Gastroesophageal sphincter (tissue), 4 donors: ENCODE data around the gene SRRM1. TPM values are rescaled to one million over a fixed set of nuclear protein-coding genes. Genes with fewer than 3 reads are reported as not detected.

ENCODE experiments used
- ATAC-seq: fragments of 150-250 bp; one replicate; pipeline ENCODE4 v1.9.1; 2016; ENCODE audit warnings: mild to moderate bottlenecking, moderate library complexity
- H3K27ac ChIP-seq, 4 donors: fragments of 200-600 bp; sonication (generic) in 3 of 4; 1 replicate in 3 of 4; 2 replicates in 1 of 4; pipeline ENCODE4 v1.5.1; 2016 to 2019
- H3K27me3 ChIP-seq: fragments of 200-600 bp; sonication (generic); one replicate; pipeline ENCODE4 v1.5.1; 2019
- H3K36me3 ChIP-seq, 2 donors: fragments of 200-600 bp; sonication (generic); one replicate each; pipeline ENCODE4 v1.5.1; 2019; ENCODE audit warnings: control low read depth in 1 of 2
- H3K4me1 ChIP-seq, 3 donors: fragments of 200-600 bp; sonication (generic); 1 replicate in 2 of 3; 2 replicates in 1 of 3; pipeline ENCODE4 v1.5.1; 2016 to 2019; ENCODE audit warnings: control low read depth in 2 of 3
- H3K4me3 ChIP-seq, 2 donors: fragments of 200-600 bp; sonication (generic); one replicate each; pipeline ENCODE4 v1.5.1; 2019; ENCODE audit warnings: mild to moderate bottlenecking in 1 of 2, moderate library complexity in 1 of 2
- H3K9me3 ChIP-seq, 3 donors: fragments of 200-600 bp; sonication (generic); one replicate each; pipeline ENCODE4 v1.5.1; 2017 to 2019; ENCODE audit warnings: control low read depth in 2 of 3
- EP300 ChIP-seq: sonication (generic); formaldehyde crosslinking; IDR thresholded peaks from one replicate; pipeline ENCODE4 v1.6.1; 2017; ENCODE audit warnings: antibody characterized with exemption, mild to moderate bottlenecking
- POLR2A ChIP-seq, 2 donors: fragments of 450-650 bp; IDR thresholded peaks; one replicate each; pipeline ENCODE4 v1.6.1; 2017; ENCODE audit warnings: antibody characterized with exemption in 2 of 2, mild to moderate bottlenecking in 2 of 2, moderate library complexity in 1 of 2
- POLR2AphosphoS5 ChIP-seq: sonication (generic); formaldehyde crosslinking; IDR thresholded peaks from one replicate; pipeline ENCODE4 v1.6.1; 2017; ENCODE audit warnings: antibody characterized with exemption
- WGBS, 2 donors: methylation state at CpG; one replicate each; pipeline ENCODE4 v1.1.5; 2018; ENCODE audit warnings: low coverage in 1 of 2; 5-methylcytosine and 5-hydroxymethylcytosine counted together
- total RNA-seq, 4 donors: library from RNA; depleted of rRNA; stranded (reverse); fragments of >200 nt; gene quantifications; one replicate each; pipeline ENCODE4 v1.1.0, GENCODE V29; 2016
- TF ChIP-seq, protein P1 (sequence below), 4 experiments: fragments of 200-600 bp in 2 of 4; fragments of 450-650 bp in 2 of 4; sonication (generic) in 1 of 4; IDR thresholded peaks; one replicate each; pipeline ENCODE4 v1.5.1; 2017 to 2019; ENCODE audit warnings: antibody characterized with exemption in 4 of 4, mild to moderate bottlenecking in 2 of 4, moderate library complexity in 2 of 4

SRRM1 gene
- total RNA-seq, 4 donors from 2014 or later, result 47.0 to 114 (median 64.5) TPM

DNA sequence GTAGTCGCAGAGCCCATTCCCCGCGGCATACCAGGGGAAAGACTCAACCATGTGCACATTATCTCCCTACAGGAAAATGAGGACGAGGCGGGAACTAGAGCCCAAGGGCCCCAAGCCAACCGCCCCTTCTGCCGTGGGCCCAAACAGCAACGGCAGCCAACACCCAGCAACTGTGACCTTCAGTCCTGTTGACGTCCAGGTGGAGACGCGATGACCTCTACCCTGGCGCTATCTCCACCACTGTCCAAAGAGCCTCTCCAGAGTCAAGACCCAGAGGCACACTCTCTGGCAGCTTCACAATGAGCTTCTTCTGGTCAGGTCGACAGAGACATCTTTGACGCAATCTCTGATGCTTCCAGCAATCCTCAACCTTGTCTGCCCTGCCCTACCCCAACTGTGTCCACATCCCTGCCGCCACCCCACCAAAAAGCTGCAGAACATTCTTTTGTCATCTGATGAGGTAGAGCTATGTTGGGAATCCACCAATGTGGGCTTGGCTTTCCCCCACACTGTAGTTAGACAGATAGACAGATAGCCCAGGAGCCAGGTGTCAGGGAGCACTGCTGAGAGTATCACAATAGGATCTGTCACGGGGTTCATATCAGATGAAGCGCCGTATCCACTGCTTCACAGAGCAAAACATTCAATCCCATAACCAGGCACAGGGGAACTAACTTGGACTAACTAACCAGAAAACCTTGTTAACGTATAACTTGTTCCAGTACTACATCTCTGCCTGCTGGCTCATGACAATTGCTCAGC lies 37.4 kb upstream of the SRRM1 start:
- WGBS, 2 donors, result 89 to 96% methylated on average over 4 to 7 of the region's 19 CpGs
- no peaks in the 10 kb centered on the region for H3K4me1 ChIP-seq
- TF ChIP-seq EP300 (no peak), POLR2A (IDR thresholded peaks at IDR 0.05) (no peak), POLR2AphosphoS5 (no peak)
- TF ChIP-seq, protein P1, sequence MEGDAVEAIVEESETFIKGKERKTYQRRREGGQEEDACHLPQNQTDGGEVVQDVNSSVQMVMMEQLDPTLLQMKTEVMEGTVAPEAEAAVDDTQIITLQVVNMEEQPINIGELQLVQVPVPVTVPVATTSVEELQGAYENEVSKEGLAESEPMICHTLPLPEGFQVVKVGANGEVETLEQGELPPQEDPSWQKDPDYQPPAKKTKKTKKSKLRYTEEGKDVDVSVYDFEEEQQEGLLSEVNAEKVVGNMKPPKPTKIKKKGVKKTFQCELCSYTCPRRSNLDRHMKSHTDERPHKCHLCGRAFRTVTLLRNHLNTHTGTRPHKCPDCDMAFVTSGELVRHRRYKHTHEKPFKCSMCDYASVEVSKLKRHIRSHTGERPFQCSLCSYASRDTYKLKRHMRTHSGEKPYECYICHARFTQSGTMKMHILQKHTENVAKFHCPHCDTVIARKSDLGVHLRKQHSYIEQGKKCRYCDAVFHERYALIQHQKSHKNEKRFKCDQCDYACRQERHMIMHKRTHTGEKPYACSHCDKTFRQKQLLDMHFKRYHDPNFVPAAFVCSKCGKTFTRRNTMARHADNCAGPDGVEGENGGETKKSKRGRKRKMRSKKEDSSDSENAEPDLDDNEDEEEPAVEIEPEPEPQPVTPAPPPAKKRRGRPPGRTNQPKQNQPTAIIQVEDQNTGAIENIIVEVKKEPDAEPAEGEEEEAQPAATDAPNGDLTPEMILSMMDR (IDR thresholded peaks at IDR 0.05), result no peak
- ATAC-seq, result no peak
- no peaks in the 10 kb centered on the region for H3K36me3 ChIP-seq
- no peak overlapping the region for H3K4me3 ChIP-seq
- H3K9me3 ChIP-seq, result no peaks in the 10 kb centered on the region
- peaks cover 9% of the 10 kb centered on the region for H3K27me3 ChIP-seq
- no peak overlapping the region for H3K27ac ChIP-seq

DNA sequence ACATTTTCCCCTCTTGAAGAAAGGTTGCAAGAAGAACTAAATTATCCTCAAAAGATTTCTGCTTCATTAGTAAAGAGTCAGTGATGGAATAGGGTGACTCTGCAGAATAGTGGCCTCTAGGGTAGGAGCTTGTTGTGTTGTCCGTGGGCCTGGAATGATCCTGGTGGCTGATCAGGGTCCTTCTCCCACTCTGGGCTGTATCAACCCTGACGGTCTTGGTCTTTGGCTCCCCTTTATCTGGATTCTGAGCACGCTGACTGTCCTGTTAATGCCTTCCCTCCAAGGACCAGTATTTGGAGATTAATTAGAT lies 36.9 kb upstream of the SRRM1 start:
- Histone ChIP-seq H3K27ac (no peak overlapping the region), H3K4me3 (no peak overlapping the region), H3K9me3 (no peaks in the 10 kb centered on the region), H3K27me3 (peaks cover 8% of the 10 kb centered on the region), H3K36me3 (no peaks in the 10 kb centered on the region), H3K4me1 (no peaks in the 10 kb centered on the region)
- TF ChIP-seq POLR2AphosphoS5, result no peak
- TF ChIP-seq, protein P1 (IDR thresholded peaks at IDR 0.05), result no peak
- WGBS, 2 donors, result 81 to 82% methylated on average over 3 of the region's 3 CpGs
- no peak for ATAC-seq

DNA sequence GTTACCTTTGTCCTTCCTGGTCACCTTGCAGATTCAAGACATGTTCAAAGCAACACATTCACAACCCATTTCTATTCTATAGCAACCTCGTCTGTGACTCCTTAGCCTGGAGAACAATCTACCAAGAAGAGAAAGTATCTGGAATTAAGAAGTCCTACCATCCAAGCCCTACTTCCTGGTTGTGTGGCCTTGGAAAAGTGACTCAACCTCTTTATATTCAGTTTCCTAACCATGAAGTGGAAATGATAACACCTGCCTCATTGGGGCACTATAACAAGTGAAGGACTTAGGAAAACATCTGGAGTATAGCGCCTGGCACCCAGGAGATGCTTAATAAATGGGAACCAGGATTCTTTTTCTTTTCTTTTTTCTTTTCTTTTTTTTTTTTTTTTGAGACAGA lies 36.5 kb upstream of the SRRM1 start:
- no peaks in the 10 kb centered on the region for H3K9me3 ChIP-seq
- H3K27ac ChIP-seq, result no peak overlapping the region
- no peak for TF ChIP-seq POLR2A (IDR thresholded peaks at IDR 0.05)
- no peak for TF ChIP-seq POLR2AphosphoS5
- TF ChIP-seq EP300, result no peak
- TF ChIP-seq, protein P1 (IDR thresholded peaks at IDR 0.05), result no peak
- no peak overlapping the region for H3K4me3 ChIP-seq
- no peak for ATAC-seq
- no peaks in the 10 kb centered on the region for H3K4me1 ChIP-seq
- peaks cover 8% of the 10 kb centered on the region for H3K27me3 ChIP-seq
- 96 to 100% methylated on average over 1 to 2 of the region's 2 CpGs for WGBS, 2 donors
- H3K36me3 ChIP-seq, result no peaks in the 10 kb centered on the region

DNA sequence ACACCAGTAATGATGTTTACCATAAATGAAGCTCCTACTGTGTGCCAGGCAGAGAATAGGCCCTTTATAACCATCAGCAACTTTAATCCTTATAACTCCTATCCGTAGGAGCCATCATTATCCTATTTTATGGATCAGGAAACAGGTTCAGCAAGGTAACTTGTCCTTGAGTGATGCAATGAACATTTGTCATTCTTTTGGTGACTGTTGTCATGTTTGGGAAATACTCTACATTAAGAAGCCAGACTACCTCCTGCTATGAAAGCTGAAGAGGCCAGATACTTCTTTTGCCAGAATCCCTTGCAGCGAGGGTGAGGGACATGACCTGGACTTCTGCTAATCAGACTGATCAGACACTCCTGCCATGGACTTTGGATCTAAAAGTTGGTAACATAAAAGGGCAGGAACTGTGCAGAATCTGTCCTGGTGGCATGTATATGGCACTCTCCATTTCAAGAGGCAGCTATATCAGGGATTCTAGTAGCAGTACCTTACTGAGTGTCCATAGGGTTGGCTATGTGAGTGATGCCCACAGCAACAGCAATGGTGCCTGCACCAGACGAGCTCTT lies 33.1 kb upstream of the SRRM1 start:
- ATAC-seq, result no peak
- H3K4me3 ChIP-seq, result no peak overlapping the region
- H3K9me3 ChIP-seq, result no peaks in the 10 kb centered on the region
- WGBS, 2 donors, result 84 to 100% methylated on average over 1 to 3 of the region's 3 CpGs
- H3K27ac ChIP-seq, result no peak overlapping the region
- H3K36me3 ChIP-seq, result no peaks in the 10 kb centered on the region
- H3K27me3 ChIP-seq, result peaks cover 15% of the 10 kb centered on the region
- no peaks in the 10 kb centered on the region for H3K4me1 ChIP-seq
- no peak for TF ChIP-seq EP300
- TF ChIP-seq, protein P1 (IDR thresholded peaks at IDR 0.05), result no peak

DNA sequence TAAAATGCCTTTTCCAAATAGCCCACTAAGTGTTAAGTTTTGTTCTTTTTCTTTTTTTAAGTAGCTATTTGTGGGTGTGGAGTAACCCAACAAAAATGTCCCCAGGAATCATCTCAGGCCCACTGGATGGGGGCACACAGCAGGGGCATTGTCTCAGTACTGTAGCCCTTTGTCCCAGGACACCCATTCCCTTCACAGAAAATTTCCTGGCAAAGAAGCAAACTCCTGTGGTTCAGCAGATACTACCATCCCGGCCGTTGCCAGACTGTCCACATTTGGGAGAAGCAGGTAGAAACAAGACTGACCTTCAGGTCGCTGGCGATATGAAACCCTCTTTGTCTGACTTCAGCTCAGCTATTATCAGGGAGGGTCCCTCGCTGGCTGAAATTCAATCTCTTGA lies 23.7 kb upstream of the SRRM1 start:
- Histone ChIP-seq H3K4me1 (no peaks in the 10 kb centered on the region), H3K27ac (peak overlapping the region in 1 of 4 donors; percentile 1), H3K9me3 (no peaks in the 10 kb centered on the region), H3K27me3 (no peaks in the 10 kb centered on the region), H3K4me3 (no peak overlapping the region), H3K36me3 (no peaks in the 10 kb centered on the region)
- 63% methylated on average over 5 of the region's 5 CpGs; no CpG with 5 or more reads in 1 of the 2 donors for WGBS, 2 donors
- TF ChIP-seq EP300, result no peak
- TF ChIP-seq, protein P1 (IDR thresholded peaks at IDR 0.05), result no peak
- no peak for TF ChIP-seq POLR2AphosphoS5
- no peak for TF ChIP-seq POLR2A (IDR thresholded peaks at IDR 0.05)
- no peak for ATAC-seq
